Stimulated activated CD4-positive, alpha-beta T cell treated with anti-CD3 and anti-CD28 coated beads, Interleukin-12 subunit alpha, Interleukin-12 subunit beta, amount 100 ng/mL, for 48 hours (primary cell): ENCODE data around the gene MTA2.
A peak's percentile ranks its signal among the peaks of the same experiment; 100 is the strongest.

Source experiments
- DNase-seq, 3 donors: peaks; one replicate each; pipeline ENCODE4 v3.0.0-alpha.2; 2020; ENCODE audit warnings: low read depth in 2 of 3, low spot score in 1 of 3

MTA2 gene

DNA sequence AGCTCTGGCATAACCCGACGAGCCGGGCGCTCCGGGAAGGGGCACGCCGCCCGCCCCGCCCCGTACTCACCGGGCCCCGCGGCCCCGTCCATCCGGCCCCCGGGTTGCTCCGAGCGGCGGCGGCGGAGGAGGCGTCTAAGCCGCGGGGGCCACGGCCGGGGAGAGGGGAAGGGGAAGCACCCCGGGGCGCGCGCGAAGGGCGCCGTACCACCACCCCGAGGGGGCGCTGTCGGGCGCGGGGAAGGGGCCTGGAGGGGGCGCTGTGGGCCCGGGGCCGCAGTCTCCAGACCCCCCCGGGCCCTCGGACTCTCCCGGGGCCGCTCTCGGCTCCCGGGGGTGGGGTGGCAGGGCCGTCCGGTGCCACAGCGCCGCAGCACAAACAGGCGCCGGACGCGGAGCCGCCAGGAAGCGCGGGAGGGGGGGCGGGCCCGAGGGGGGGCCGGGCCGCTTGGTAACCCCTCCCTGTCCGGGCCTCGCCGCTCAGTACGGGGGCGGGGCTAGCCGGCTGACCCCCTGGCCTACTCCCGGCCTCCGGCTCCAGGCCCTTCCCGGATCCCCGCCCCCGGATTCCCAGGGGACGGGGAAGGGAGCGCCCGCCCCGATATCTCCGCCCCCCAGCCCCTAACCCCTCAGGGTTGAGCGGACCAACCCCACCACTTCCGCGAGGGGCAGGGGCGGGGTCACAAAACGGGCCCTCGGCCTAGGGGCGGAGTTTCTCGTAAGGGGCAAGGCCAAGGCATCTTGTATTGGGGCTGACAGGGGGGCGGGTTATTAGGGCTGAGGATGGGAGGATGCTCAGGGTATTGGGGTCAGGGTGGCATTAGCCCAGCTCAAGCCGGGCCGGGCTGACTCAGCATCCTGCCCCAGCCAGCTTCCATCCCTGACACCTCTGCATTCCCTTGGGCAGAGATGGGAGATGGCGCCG is 11.0 kb upstream of the MTA2 start, which contains the start of the genes EML3 and ROM1:
Gene EML3 (minus strand): TSS at position 410 of the 925 bp plus-strand sequence. CDS start 318 bp downstream, at position 92.
Gene ROM1 (plus strand): TSS at position 892 of the 925 bp plus-strand sequence. CDS start 25 bp downstream, at position 917.
- DNase-seq: peak; percentile 70 to 83 (median 81)

GRCh38 chr11:62611705-62612365 is 10.2 kb upstream of the MTA2 start:
- DNase-seq: peak in 2 of 3 donors; percentile 36 to 48

- DNase-seq: no peak
Observed at GRCh38 chr11:62610814-62611704, 9.4 kb upstream of the MTA2 start.

DNA sequence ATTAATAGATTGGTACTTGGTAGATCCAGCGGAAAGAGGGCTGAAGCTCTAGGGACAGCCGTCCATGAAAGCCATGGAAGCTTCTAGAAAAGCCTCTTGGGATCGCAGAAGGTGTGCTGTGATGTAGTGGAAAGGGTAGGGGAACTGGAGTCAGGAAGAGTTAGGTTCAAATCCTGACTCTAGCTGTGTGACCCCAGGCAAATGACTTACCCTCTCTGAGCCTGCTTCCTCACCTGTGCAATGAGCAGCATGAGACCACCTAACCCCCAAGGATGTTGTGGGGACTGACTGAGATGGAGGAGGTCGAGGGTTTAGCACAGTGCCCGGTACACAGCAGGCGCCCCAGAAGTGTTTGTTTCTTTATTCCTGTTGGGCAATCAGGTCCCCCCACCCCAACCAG is 8.7 kb upstream of the MTA2 start:
- DNase-seq: no peak

DNA sequence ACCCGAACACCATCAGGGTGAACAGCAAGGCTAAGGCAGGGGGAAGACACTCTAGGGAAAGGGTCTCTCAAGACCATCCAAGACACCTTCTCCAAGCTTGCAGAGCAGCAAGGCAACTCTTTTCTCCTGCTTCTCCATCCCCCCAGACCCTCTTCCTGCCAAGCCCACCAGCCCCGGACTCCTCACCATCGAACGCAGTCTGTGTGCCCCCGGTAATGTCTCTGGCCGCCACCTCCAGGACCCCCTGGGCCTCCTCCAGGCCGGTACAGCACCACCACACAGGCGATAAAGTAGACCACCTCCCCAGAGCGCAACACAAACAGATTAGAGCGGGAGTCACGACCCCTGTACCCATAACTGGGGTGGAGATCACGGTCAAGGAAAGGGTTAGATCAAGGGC is 7.1 kb upstream of the MTA2 start:
- DNase-seq: no peak

DNA sequence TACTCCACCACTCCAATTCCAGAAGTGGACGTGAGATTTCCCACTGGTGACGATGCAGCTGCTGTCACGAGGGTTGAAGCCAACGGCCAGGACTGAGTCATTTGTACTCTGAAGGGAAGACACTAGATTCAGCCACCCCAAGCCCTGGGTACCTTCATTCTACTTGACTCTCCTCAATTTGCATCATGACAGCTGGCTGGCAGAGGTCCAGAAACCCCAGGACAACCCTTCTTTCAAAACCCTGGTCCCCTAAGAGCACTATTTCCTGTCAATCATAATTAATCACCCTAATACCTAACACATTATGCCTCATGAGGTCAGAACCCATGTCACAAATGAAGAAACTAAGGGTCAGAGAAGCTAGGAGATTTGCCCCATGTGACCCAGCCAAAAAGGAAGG is 6.0 kb upstream of the MTA2 start:
- no peak for DNase-seq

GRCh38 chr11:62605902-62606301 is 4.2 kb upstream of the MTA2 start:
- DNase-seq: no peak

DNA sequence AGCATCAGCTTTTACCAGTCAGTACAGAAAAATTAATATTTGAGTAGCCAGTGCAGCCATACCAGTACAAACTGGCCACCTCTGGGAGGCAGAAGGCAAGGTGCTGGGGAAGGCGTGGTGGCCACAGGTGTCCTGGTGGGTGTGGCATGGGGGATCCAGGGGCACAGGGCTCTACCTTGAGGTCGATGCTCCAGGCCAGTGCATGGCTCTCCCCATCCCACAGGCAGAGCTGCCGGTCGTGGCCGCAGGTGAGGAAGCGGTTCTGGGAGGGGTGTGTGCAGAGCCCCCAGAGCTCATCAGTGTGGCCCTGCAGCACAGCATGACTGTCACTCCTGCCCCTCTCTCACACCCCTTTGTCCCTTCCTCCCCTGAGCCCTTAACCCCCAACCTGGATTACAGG is 3.8 kb upstream of the MTA2 start:
- DNase-seq: no peak

- no peak for DNase-seq
Observed at GRCh38 chr11:62604460-62605120, 2.9 kb upstream of the MTA2 start.

- DNase-seq: no peak
Observed at GRCh38 chr11:62603776-62604299, 2.2 kb upstream of the MTA2 start.

GRCh38 chr11:62603072-62603408 is 1.4 kb upstream of the MTA2 start:
- no peak for DNase-seq

- no peak for DNase-seq
Observed at GRCh38 chr11:62602141-62603071, 741 bp upstream of the MTA2 start.

DNA sequence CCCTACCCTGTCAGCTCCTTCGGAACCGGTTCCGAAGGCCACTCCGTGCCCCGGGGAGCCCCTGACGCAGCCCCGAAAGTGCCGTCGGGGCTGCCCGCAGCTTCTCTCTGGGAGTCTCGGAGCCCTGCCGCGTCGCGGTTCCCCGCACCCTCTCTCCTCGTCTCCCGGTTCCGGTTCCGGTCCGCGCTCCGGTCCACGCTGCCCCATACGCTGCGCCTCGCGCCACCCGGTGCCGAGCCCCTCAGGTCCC is 618 bp downstream of the MTA2 start:
- peak in 1 of 3 donors; percentile 53 for DNase-seq

DNA sequence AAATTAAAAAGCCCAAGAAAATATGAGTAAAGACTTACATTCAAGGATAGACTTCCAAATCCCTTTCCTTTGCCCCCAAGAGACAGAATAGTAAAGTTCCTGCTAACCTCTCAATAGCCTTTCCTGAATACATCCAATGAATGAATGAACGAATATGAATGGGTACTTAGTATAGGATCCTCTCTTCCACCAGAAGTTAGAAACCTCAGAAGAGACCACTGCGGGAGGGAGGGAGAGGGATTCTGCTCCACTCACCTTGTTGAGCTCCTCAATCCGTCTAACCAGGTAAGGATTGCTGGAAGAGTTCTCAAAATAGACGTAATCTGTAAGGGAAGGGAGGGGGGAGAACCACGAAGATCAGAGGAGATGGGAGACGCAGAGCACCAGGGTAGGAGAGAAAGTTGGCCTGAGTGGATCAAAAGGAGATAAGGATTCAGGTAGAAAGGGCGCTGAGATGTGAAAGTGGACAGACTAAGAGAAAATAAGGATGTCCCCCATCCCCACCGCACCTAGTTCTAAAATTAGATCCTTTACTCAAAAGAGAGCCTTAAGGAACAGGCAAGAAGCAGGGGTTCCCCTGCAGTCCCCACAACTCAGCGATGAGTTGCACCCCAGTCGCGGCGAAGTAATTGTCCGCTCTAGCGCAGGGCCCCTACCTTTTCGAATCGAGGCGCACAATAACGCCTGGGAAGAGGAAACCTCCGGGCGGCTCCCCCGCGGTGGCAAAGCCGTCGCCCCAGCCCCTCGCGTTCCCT is 1.1 kb downstream of the MTA2 start:
- no peak for DNase-seq

DNA sequence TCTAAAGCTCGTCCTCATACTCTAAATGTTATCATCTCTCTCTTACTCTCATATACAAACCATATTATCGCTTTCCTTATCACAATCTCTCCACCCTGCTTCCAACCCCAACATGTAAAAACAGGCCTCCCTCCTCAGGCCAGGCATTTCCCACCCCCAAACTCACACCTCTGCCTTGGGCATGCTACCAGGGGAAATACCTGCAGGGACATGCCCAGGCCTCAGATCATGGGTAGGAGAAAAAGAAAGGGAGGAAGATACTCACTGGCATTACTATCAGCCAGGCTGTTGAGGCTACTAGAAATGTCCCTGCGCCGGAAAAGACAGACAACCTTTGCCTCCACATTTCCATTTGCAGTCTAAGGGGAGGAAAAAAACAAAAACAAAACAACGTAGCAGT is 1.8 kb downstream of the MTA2 start:
- no peak for DNase-seq

- peak; percentile 92 to 96 (median 94) for DNase-seq
Observed at GRCh38 chr11:62599069-62599696, 2.5 kb downstream of the MTA2 start.

- DNase-seq: no peak
Observed at GRCh38 chr11:62595124-62595523, 6.5 kb downstream of the MTA2 start.

GRCh38 chr11:62593434-62594044 is 8.1 kb downstream of the MTA2 start:
- peak; percentile 70 to 76 (median 70) for DNase-seq
